Lower leg skin (tissue), 4 donors: ENCODE results near the gene ALDH1A2. TPM values are rescaled to one million over a fixed set of nuclear protein-coding genes. Genes with fewer than 3 reads are reported as not detected.
"Not testable (repeated sequence)": the region's sequence is repeated elsewhere in the genome, so short reads cannot be mapped to it uniquely, and the experiment has no call there.

Experiments used
- DNase-seq, 2 donors: peaks; one replicate each; pipeline ENCODE4 v3.0.0-alpha.2; 2019; ENCODE audit warnings: low spot score in 2 of 2
- H3K4me3 ChIP-seq: fragments of 200-600 bp; sonication (generic); 2 replicates; pipeline ENCODE4 v1.5.1; 2017; ENCODE audit warnings: mild to moderate bottlenecking, low read depth; ENCODE audit not compliant: poor library complexity, severe bottlenecking
- CTCF ChIP-seq, 3 donors: fragments of 450-650 bp; IDR thresholded peaks; one replicate each; pipeline ENCODE4 v1.5.1; 2016; ENCODE audit warnings: antibody characterized with exemption in 3 of 3, mild to moderate bottlenecking in 3 of 3, moderate library complexity in 2 of 3
- POLR2A ChIP-seq, 2 donors: fragments of 450-650 bp; IDR thresholded peaks; one replicate each; pipeline ENCODE4 v1.6.1; 2016 to 2017; ENCODE audit warnings: antibody characterized with exemption in 2 of 2, mild to moderate bottlenecking in 1 of 2, moderate library complexity in 1 of 2
- WGBS, 2 donors: methylation state at CpG; one replicate each; pipeline ENCODE4 v1.1.5; 2018; 5-methylcytosine and 5-hydroxymethylcytosine counted together
- intact Hi-C: fragments of 100-400 bp; cut with DNase I; formaldehyde crosslinking; loops from one replicate; pipeline ENCODE4 v1.15.0; 2023; ENCODE audit warnings: low total_unique reads
- total RNA-seq, 4 donors: library from RNA; depleted of rRNA; stranded (reverse); fragments of >200 nt; gene quantifications; one replicate each; pipeline ENCODE4 v1.1.0, GENCODE V29; 2016

The ALDH1A2 gene
- total RNA-seq, 4 donors from 2014 or later: 1.2 to 6.0 (median 2.3) TPM

- intact Hi-C loops: loop anchor here (10.0 kb wide), 1 partner anchor 145 kb away; no protein-coding TSS in a partner anchor
- no peak for TF ChIP-seq POLR2A (IDR thresholded peaks at IDR 0.05)
- no peak for TF ChIP-seq CTCF (IDR thresholded peaks at IDR 0.05)
- no peak overlapping the region for H3K4me3 ChIP-seq
These were observed 26.2 kb downstream of the ALDH1A2 start for GRCh38 chr15:58039079-58040035.

GRCh38 chr15:58038426-58039078 lies 27.0 kb downstream of the ALDH1A2 start:
- DNase-seq: no peak
- 40 to 43% methylated on average over 2 of the region's 2 CpGs for WGBS, 2 donors
- intact Hi-C loops: no loop called here

More at GRCh38 chr15:58039079-58040035, 26.2 kb downstream of the ALDH1A2 start:
- WGBS, 2 donors: 63 to 64% methylated on average over 6 of the region's 6 CpGs
- DNase-seq: no peak

GRCh38 chr15:58037723-58038301 lies 27.7 kb downstream of the ALDH1A2 start:
- 37 to 45% methylated on average over 2 of the region's 2 CpGs for WGBS, 2 donors
- TF ChIP-seq POLR2A (IDR thresholded peaks at IDR 0.05): no peak
- no peak for TF ChIP-seq CTCF (IDR thresholded peaks at IDR 0.05)
- intact Hi-C loops: no loop called here
- no peak for DNase-seq
- H3K4me3 ChIP-seq: no peak overlapping the region

More at GRCh38 chr15:58038426-58039078, 27.0 kb downstream of the ALDH1A2 start:
- no peak overlapping the region for H3K4me3 ChIP-seq
- no peak for TF ChIP-seq POLR2A (IDR thresholded peaks at IDR 0.05)
- TF ChIP-seq CTCF (IDR thresholded peaks at IDR 0.05): no peak

GRCh38 chr15:58036579-58036978 lies 28.9 kb downstream of the ALDH1A2 start:
- 75 to 77% methylated on average over 4 of the region's 4 CpGs for WGBS, 2 donors
- no peak for DNase-seq
- intact Hi-C loops: no loop called here
- no peak for TF ChIP-seq POLR2A (IDR thresholded peaks at IDR 0.05)
- H3K4me3 ChIP-seq: no peak overlapping the region

- H3K4me3 ChIP-seq, DNase-seq, intact Hi-C loops: not testable (repeated sequence)
- 87 to 97% methylated on average over 1 of the region's 1 CpG for WGBS, 2 donors
These were observed 37.1 kb downstream of the ALDH1A2 start for GRCh38 chr15:58028392-58028791.

- intact Hi-C loops: no loop called here
- no peak for DNase-seq
- no peak for TF ChIP-seq CTCF (IDR thresholded peaks at IDR 0.05)
- TF ChIP-seq POLR2A (IDR thresholded peaks at IDR 0.05): no peak
- H3K4me3 ChIP-seq: no peak overlapping the region
- WGBS, 2 donors: 87 to 93% methylated on average over 7 of the region's 7 CpGs
These were observed 39.0 kb downstream of the ALDH1A2 start for GRCh38 chr15:58026552-58026951.
